HCT116 (cell line): Measurements from ENCODE around the gene DENND4C.

Experiments
- CEBPB ChIP-seq: IDR thresholded peaks from 2 replicates; pipeline ENCODE4 v1.6.1; 2012; ENCODE audit warnings: low read depth
- CTCF ChIP-seq, 3 experiments: fragments of 200-600 bp in 1 of 3; sonication (generic) in 1 of 3; IDR thresholded peaks in 2 of 3; conservative IDR thresholded peaks in 1 of 3; 2 replicates each; pipeline ENCODE4 v1.5.1; 2012 to 2017; ENCODE audit warnings: low read depth in 2 of 3, low read length in 2 of 3, antibody characterized with exemption in 1 of 3, borderline replicate concordance in 1 of 3, control low read depth in 1 of 3, mild to moderate bottlenecking in 1 of 3, mixed read lengths in 1 of 3, mixed run types in 1 of 3, moderate library complexity in 1 of 3; ENCODE audit not compliant: insufficient read depth in 1 of 3
- ELF1 ChIP-seq: IDR thresholded peaks from 2 replicates; pipeline ENCODE4 v1.6.1; 2012; ENCODE audit warnings: low read depth, borderline replicate concordance
- EZH2 ChIP-seq: fragments of 200-600 bp; sonication (generic); IDR thresholded peaks from 2 replicates; pipeline ENCODE4 v1.6.1; 2017; ENCODE audit warnings: antibody characterized with exemption, mixed run types
- EZH2phosphoT487 ChIP-seq: fragments of 200-600 bp; IDR thresholded peaks from 2 replicates; pipeline ENCODE4 v1.6.1; 2018; ENCODE audit warnings: antibody characterized with exemption, borderline replicate concordance
- JUND ChIP-seq: IDR thresholded peaks from 2 replicates; pipeline ENCODE4 v1.6.1; 2012
- POLR2A ChIP-seq: IDR thresholded peaks from 2 replicates; pipeline ENCODE4 v1.7.0; 2011; ENCODE audit warnings: borderline replicate concordance; ENCODE audit not compliant: insufficient read depth, insufficient read length; ENCODE audit errors: extremely low read depth
- REST ChIP-seq: IDR thresholded peaks from 2 replicates; pipeline ENCODE4 v1.6.1; 2012; ENCODE audit warnings: low read depth
- SP1 ChIP-seq: IDR thresholded peaks from 2 replicates; pipeline ENCODE4 v1.6.1; 2012; ENCODE audit warnings: low read depth

GRCh38 chr9:19410594-19410993, 180.1 kb downstream of the DENND4C start:
- no peak for TF ChIP-seq CTCF (IDR thresholded peaks at IDR 0.05 in 2 of 3, conservative IDR thresholded peaks at IDR 0.05 in 1 of 3; ENCODE audit: borderline replicate concordance in 1 of 3, insufficient read depth in 1 of 3, low read depth in 2 of 3, low read length in 2 of 3)
- TF ChIP-seq POLR2A: no peak
- TF ChIP-seq REST: no peak
- no peak for TF ChIP-seq SP1
- no peak for TF ChIP-seq EZH2phosphoT487
- TF ChIP-seq ELF1: no peak
- TF ChIP-seq CEBPB: no peak
- no peak for TF ChIP-seq JUND
- no peak for TF ChIP-seq EZH2
